IMR-90 (cell line): Measurements from ENCODE around the gene HRH3.

ENCODE experiments used
- CEBPB ChIP-seq: IDR thresholded peaks from 2 replicates; pipeline ENCODE4 v1.6.1; 2012; ENCODE audit warnings: low read depth, low read length, improper control_type of control experiment
- CTCF ChIP-seq: conservative IDR thresholded peaks from 2 replicates; pipeline ENCODE4 v1.5.1; 2012; ENCODE audit warnings: mild to moderate bottlenecking, low read depth, low read length, improper control_type of control experiment
- FOS ChIP-seq: fragments of 150-350 bp; IDR thresholded peaks from 2 replicates; pipeline ENCODE4 v1.6.1; 2016; ENCODE audit warnings: low read depth, low read length
- MXI1 ChIP-seq: IDR thresholded peaks from 2 replicates; pipeline ENCODE4 v1.6.1; 2012; ENCODE audit warnings: low read depth, mild to moderate bottlenecking, low read length, moderate library complexity, borderline replicate concordance
- NFE2L2 ChIP-seq: fragments of 150-350 bp; IDR thresholded peaks from 2 replicates; pipeline ENCODE4 v1.6.1; 2016; ENCODE audit warnings: low read depth, mild to moderate bottlenecking, low read length
- POLR2A ChIP-seq: IDR thresholded peaks from 2 replicates; pipeline ENCODE4 v1.6.1; 2012; ENCODE audit warnings: mild to moderate bottlenecking, low read depth, low read length
- SMC3 ChIP-seq: fragments of 150-350 bp; IDR thresholded peaks from 2 replicates; pipeline ENCODE4 v1.6.1; 2016; ENCODE audit warnings: low read depth, mild to moderate bottlenecking, antibody characterized with exemption, low read length, moderate library complexity

GRCh38 chr20:62198931-62199330, 21.1 kb downstream of the HRH3 start:
- TF ChIP-seq CTCF: no peak
- TF ChIP-seq CEBPB: no peak
- TF ChIP-seq POLR2A: no peak
- no peak for TF ChIP-seq NFE2L2
- TF ChIP-seq FOS: no peak
- no peak for TF ChIP-seq SMC3
- no peak for TF ChIP-seq MXI1
